Pons (tissue), 1 donor: Measurements from ENCODE around the gene MCM5.
"Not testable (repeated sequence)": the region's sequence is repeated elsewhere in the genome, so short reads cannot be mapped to it uniquely, and the experiment has no call there.

ENCODE experiments used
- DNase-seq: peaks from one replicate; pipeline ENCODE4 v3.0.0-alpha.2; 2016; ENCODE audit warnings: low spot score

MCM5 gene

GRCh38 chr22:35452351-35452781, 52.4 kb downstream of the MCM5 start:
- DNase-seq = no peak

GRCh38 chr22:35452810-35453743, 53.1 kb downstream of the MCM5 start:
- no peak for DNase-seq

GRCh38 chr22:35454416-35455054, 54.6 kb downstream of the MCM5 start:
- peak; percentile 14 for DNase-seq

DNA sequence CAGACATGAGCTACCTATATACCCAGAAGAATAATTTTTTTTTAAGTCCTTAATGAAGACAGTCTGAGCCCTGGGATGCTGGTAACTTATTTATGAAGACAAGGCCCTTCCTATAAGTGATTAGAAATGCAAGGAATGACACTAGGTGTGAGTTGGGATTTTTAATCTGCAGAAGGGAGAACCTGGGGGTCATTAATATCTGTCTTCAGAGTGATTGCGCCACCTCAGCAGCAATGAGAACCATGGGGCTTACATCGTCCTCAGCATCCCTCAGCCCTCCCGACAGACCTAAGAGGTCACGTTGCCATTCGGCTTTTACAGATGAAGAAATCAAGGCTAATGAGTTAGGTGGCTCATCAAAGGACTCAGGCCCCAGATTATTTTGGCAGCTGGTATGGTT, 55.6 kb downstream of the MCM5 start:
- no peak for DNase-seq

DNA sequence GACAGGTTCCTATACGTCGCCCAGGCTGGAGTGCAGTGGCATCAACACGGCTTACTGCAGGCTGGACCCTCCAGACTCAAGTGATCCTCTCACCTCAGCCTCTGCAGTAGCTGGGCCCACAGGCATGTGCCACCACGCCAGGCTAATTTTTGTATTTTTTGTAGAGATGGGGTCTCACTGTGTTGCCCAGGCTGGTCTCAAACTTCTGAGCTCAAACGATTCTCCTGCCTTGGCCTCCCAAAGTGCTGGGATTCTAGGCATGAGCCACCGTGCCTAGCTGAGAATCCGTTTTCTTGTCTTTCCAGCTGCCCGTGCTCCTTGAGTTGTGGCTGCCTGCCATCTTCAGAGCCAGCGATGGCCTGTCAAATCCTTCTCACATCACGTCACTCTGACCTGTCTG, 56.8 kb downstream of the MCM5 start:
- no peak for DNase-seq

DNA sequence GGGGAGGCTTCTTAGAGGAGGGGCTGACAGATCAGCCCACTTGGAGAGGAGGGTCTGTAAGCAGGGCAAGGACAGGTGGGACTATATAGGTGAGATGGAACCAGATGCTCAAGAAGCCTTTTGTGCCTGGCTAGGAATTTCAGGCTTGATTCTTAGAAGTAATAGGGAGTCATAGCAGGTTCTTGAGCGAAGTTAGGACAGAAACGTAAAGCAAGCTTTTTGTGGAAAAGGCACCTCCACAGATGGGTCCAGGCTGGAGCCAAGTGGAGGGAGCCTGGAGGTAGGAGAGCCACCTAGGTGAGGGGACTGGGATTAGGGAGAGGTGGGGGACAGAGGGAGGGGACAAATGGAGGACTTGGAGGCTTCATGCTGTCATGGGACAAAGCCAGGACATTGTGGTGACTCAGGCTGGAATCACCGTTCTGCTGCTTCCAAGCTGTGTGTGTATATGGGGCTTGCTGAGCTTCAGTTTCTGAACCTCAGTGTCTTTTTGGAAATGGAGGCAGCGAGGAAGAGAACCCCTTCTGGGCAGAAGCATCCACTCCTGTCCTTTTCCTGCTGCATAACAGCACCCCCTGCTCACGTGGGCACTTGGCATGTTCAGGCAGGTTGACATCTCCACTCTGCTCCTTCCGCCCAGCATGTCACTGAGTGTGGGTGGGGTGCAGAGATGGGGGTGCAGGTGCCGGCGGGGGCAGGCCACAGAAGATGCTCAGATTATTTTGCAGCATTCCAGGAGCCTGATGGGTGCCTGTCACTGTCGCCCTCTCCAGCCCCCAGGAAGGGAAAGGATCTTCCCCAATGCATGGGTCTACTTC, 58.0 kb downstream of the MCM5 start:
- DNase-seq = no peak

DNA sequence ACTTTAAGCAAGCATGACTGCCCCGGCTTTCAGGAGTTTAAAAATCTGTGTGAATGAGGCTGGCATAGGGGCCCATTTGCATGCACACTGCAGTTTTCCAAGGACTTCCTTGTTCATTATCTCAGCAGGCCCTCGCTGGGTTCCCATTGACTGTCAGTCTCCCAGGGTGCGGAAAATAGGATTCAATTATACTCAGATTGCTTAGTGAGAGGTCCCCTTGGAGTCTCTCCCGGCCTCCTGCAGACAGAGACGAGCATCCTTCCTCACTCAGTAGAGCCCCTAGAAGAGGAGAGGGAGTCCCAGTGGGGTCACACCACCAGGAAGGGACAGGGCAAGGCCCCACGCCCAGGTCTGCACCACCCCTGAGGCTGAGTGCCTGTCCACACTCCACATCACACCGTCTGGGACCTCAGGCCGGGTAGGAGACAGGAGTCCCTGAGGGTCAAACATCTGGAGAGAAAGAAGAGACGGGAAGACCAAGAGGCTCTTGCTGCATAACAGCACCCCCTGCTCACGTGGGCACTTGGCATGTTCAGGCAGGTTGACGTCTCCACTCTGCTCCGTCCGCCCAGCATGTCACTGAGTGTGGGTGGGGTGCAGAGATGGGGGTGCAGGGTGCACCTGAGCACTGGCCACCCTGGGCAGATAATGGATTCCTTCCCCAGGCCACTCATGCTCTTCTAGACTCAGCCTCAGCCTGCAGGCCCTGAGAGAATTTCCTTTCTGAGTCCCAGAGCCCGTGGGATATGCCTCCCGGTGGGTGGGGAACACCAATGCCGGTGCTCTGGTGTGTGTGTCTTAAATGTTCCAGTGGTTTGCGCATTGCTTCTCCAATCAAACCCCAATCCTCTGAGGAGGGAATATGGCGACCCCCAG, 58.8 kb downstream of the MCM5 start:
- DNase-seq = peak; percentile 27

- no peak for DNase-seq
Measured at GRCh38 chr22:35459423-35459894, 59.5 kb downstream of the MCM5 start.

- DNase-seq = not testable (repeated sequence)
Measured at GRCh38 chr22:35459976-35460375, 60.0 kb downstream of the MCM5 start.

GRCh38 chr22:35460688-35461087, 60.7 kb downstream of the MCM5 start:
- no peak for DNase-seq

DNA sequence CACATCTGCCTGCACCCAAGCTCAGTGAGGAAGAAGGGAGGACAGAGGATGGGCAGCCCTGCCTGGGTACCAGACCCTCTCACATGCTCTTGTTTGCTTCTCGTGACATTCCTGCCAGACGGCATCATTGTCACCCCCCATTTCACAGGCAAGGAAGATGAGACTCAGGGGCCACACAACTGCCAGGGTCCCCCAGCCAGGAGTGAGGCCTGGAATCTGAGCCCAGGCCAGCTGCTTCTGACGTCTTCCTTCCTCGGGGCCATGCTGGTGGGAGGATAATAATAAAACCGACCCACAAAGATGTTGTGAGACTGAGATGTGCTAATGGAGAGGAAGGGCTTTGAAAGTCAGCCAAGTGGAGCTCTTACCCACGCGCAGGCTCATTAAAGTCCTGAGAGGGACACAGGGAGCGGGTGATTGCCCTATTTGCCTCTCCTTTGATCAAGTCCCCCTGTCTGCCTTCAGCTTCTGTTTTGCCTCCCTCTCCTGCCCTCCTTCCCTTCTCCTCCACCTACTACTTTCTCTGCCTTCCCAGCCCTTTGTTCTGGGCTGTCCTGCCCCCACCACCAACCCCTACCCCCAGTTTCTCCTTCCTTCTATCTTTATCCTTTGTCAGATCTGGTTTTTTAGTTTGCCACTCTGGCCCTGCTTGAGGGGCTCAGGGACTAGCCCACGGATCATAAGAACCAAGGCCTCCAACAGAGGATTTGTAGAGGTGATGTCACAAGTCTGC, 62.7 kb downstream of the MCM5 start:
- no peak for DNase-seq

DNA sequence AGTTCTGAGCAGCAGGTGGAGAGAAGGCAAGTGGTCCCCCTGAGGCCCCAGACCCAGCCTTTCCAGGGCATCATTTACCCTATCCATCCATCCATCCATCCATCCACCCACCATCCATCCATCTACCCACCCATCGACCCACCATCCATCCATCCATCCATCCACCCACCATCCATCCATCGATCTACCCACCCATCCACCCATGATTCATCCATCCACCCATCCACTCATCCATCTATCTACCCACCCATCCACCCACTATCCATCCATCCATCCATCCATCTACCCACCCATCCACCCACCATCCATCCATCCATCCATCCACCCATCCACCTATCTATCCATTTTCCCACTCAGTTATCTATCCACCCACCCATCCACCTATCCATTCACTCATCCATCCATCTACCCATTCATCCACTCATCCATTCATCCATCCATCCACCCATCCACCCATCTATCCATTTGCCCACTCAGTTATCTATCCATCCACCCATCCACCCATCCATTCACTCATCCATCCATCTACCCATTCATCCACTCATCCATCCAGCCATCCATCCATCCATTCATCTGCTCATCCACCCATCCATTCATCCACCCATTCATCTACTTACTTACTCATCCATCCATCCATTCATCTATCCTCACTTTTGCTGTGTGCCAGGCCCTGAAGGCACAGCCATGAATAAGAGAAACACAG, 63.4 kb downstream of the MCM5 start:
- no peak for DNase-seq

DNA sequence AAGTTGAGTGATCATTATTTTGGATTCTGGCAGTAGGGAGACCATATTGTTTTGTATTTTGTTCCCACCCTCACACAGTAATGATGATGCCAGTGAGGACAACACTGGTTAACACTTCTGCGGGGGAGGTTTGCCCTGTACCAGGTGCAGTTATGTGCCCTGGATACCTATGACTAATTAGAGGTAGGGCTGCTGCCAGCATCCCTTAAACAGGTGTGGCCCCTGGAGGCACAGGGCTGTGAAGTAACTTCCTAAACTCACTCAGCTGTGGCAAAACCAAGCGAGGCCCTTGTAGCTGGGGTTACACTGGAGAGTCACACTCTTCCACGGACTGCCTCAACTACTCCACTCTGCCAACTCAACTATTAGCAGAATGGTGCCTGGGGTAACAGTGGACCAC, 64.5 kb downstream of the MCM5 start:
- no peak for DNase-seq

DNA sequence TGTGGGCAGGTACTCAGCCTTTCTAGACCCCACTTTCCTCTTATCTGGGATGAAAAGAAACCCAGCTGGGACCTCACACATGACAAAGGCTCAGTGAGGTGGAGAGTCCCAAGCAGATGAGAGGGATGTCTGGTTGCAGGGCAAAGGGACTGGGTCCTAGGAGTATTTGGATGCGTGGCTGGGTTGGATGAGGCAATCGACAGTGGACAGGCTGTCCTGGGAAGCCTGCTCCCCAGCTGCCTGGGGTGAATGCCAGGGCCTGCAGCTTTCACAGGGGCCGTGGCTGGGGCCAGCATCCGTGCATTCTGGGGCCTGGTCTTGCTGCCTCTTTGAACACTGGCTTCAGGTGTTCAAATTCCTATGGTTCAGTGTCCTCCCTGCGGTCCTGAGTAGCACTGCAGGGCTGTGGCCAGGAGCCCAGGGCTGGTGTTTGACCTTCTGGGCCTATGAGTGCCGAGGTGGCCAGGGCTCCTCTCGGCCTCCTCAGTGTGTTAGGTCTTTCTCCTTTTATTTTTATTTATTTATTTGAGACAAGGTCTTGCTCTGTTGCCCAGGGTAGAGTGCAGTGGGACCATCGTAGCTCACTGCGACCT, 65.3 kb downstream of the MCM5 start:
- DNase-seq = no peak

DNA sequence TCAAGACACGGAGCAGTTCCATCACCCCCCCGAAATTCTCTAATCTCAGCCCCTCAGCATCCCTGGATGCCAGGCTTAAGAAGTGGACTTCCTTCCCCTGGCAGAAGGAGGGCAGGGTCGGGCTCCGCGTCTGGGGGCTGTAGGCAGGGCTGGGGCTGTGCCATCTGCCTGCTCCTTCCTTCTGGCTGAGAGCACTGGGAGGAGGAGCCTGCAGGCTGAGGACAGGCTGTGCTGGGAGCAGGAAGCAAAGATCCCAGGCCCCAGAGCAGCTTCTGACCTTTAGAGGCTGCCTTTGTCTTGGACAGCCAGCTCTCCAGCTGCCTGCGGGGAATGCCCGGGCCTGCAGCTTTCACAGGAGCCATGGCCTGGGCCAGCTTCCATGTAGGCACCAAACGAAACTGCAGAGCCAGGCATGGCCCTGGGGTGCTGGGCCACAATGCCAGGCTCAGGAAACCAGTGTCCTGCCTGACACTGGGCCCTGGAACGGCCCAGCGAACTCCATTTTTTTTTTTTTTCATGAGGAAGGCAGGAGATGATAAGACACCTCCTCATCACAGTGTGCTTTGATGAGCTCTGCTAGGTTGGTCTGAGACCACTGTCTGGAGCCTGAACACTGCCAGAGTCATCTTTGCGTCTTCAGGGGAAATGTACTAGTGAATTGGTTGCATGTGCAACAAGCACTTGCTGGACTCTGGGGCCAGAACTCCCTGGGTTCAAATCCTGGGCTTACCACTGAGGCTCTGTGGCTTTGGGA, 67.9 kb downstream of the MCM5 start:
- DNase-seq = peak; percentile 90

GRCh38 chr22:35470903-35471321, 71.0 kb downstream of the MCM5 start:
- no peak for DNase-seq

GRCh38 chr22:35471566-35471965, 71.6 kb downstream of the MCM5 start:
- not testable (repeated sequence) for DNase-seq

- no peak for DNase-seq
Measured at GRCh38 chr22:35472488-35472887, 72.5 kb downstream of the MCM5 start.

DNA sequence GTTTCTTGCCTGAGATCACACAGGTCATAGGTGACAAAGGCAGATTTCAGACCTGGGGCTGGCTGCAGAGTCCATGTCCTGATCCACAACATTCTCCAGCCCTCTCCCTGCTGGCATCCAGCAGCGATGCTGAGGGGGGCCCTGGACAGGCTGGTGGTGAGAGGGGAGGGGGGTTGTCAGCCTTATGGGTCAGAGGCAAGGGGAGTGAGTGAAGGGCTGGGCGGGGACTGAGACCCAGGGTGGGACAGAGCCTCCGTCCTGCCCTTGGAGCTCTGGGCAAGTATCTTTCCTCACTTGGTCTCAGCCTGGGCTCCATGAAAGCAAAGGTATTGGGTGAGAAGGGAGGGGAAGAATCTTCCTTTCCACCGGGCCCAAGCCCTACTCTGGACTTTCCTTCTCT, 74.0 kb downstream of the MCM5 start:
- DNase-seq = no peak
